Right ventricle myocardium superior (tissue), 1 donor: Measurements from ENCODE around the gene PLPPR1. TPM values are rescaled to one million over a fixed set of nuclear protein-coding genes. Genes with fewer than 3 reads are reported as not detected.

Experiments
- ATAC-seq: fragments of 200-7000 bp; cut with Tn5 transposase; one replicate; pipeline ENCODE4 v1.9.1; 2020; ENCODE audit warnings: mild to moderate bottlenecking; ENCODE audit not compliant: poor library complexity
- DNase-seq: peaks from one replicate; pipeline ENCODE4 v3.0.0-alpha.2; 2020
- intact Hi-C: fragments of 100-400 bp; cut with DNase I; formaldehyde crosslinking; loops from one replicate; pipeline ENCODE4 v1.11.2; 2022
- total RNA-seq: library from RNA; stranded (reverse); fragmentation: NEBNext Ultra II Directional; extraction: Animal tissue kit (Norgen Biotek cat#: 25700); gene quantifications from one replicate; pipeline ENCODE4 v1.2.1, GENCODE V29; 2021
- donor health status: DM: no; HTN: yes; CAD: no; lungs with severe emphysema.

PLPPR1 gene
- total RNA-seq, 1 donor from 2014 or later, result not detected

DNA sequence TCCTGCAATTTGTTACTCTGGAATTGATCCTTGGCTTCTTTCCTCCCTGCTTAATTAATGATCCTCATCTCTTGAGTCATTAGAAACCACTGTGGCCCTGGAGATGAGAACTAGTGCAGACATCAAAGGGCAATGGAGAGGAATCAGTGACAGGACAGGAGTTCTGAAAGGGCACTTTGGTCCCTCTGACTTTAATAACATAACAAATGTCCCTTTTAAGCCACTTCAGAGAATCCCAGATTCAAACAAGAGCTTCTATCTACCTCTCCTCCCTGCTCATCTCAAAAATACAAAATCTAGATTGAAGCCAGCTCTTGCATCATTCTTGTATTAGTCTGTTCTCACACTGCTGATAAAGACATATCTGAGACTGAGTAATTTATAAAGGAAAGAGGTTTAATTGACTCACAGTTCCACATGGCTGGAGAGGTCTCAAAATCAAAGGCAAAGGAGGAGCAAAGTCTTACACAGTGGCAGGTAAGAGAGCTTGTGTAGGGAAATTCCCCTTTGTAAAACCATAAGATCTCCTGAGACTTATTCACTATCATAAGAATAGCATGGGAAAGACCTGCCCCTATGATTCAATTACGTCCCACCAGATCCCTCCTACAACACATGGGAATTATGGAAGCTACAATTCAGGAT lies 139.1 kb downstream of the PLPPR1 start:
- ATAC-seq (no peak), DNase-seq (no peak)
- intact Hi-C loops, result no loop called here

- no peak for ATAC-seq
- intact Hi-C loops, result no loop called here
- no peak for DNase-seq
Observed at GRCh38 chr9:101172616-101173015, 144.1 kb downstream of the PLPPR1 start.

DNA sequence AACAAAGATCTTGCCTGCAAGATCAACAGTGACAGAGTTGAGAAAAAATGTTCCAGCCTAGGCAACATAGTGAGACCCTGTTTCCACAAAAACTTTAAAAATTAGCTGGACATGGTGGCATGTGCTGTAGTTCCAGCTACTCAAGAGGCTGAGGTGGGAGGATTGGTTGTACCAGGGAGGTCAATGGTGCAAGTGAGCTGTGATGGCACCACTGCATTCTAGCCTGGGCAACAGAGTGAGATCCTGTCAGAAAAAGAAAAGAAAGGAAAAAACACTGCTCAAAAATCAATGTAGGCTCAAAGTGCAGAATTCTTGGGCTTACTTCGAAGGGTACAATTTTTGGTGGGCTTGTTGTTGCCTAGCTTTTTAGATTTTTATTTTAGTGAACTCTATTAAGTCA lies 145.4 kb downstream of the PLPPR1 start:
- ATAC-seq (no peak), DNase-seq (no peak)
- intact Hi-C loops, result no loop called here

- intact Hi-C loops, result no loop called here
- no peak for ATAC-seq
- no peak for DNase-seq
Observed at GRCh38 chr9:101176384-101176783, 147.9 kb downstream of the PLPPR1 start.

- intact Hi-C loops, result no loop called here
- ATAC-seq (no peak), DNase-seq (no peak)
Observed at GRCh38 chr9:101184813-101185278, 156.3 kb downstream of the PLPPR1 start.

GRCh38 chr9:101191723-101192122 lies 163.2 kb downstream of the PLPPR1 start:
- DNase-seq (no peak), ATAC-seq (no peak)
- intact Hi-C loops, result no loop called here

DNA sequence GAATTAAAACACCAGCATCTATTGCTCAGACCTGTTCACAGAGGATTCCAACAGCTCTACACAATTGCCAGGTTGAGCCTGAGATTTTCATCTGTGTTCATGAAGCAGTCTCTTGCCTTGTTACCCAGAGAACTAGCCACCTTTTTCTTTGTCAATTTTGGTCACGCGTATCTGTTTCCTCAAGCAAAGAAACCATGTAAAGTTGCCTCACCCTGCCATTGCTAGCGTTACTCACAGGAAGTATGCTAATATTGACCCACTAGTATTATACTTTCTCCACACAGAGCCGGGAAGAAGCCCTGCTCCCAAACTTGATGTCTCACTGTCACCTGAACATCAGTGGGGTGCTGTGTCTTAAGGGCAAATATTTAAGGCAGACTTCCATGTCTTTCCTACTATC lies 168.5 kb downstream of the PLPPR1 start:
- no peak for ATAC-seq

DNA sequence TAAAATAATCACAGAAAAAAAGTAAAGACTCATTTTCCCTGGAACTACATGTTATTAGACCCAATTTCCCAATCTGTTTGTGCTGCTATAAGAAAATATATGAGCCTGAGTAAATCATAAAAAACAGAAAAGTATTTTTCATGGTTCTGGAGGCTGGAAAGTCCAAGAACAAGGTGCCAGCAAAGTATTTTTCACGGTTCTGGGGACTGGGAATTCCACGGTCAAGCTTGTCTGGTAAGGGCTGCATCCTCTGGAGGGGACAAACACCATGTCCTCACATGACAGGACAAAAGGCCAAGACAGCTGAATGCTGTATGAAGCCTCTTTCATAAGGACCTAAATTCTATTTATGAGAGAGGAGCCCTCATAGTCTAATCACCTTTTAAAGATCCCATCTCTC lies 172.3 kb downstream of the PLPPR1 start:
- DNase-seq (no peak), ATAC-seq (no peak)
- intact Hi-C loops, result no loop called here

More for the DNA sequence above, 168.5 kb downstream of the PLPPR1 start:
- DNase-seq, result no peak
- intact Hi-C loops, result no loop called here

DNA sequence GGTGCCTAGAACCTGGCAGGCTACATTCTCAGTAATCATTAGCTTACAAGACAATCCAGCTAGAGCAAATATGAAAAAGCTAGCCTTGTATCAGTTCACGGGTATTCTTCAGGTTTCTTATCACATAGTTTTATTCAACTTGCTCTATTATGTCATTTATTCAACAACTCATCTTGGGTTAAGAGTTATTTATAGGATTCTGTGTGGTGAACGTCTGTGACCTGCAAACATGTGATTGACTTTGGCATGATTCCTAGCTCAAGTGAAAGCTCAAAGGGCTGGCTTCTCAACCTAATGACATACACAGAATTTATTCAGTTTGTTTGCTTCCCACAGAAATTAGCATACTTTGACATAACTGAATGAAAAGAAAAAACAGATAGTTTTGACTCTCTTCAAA lies 173.1 kb downstream of the PLPPR1 start:
- intact Hi-C loops, result no loop called here
- DNase-seq (no peak), ATAC-seq (peak; percentile 84)

DNA sequence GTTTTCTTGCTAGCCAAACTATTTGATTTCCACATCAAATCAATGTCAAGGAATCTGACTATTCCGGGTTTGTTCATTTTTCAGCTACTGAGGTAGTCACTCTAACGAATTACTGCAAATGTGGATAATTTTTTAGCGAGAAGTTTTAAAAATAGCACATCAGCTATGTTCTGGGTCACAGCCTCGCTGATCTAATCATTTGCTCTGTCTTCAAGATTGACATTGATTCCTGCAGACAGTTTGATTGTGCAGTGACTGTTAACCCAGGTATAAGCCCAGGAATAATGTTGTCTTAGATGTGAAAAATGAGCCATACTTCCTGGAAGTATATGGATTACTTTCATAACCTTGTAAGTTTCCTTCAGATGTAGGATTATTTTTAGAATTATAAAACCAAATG lies 181.1 kb downstream of the PLPPR1 start:
- ATAC-seq, result no peak
- intact Hi-C loops, result no loop called here
- no peak for DNase-seq

GRCh38 chr9:101212661-101213060 lies 184.1 kb downstream of the PLPPR1 start:
- intact Hi-C loops, result no loop called here
- no peak for DNase-seq
- ATAC-seq, result no peak

- ATAC-seq, result no peak
- intact Hi-C loops, result no loop called here
- no peak for DNase-seq
Observed at GRCh38 chr9:101219030-101219429, 190.5 kb downstream of the PLPPR1 start.

DNA sequence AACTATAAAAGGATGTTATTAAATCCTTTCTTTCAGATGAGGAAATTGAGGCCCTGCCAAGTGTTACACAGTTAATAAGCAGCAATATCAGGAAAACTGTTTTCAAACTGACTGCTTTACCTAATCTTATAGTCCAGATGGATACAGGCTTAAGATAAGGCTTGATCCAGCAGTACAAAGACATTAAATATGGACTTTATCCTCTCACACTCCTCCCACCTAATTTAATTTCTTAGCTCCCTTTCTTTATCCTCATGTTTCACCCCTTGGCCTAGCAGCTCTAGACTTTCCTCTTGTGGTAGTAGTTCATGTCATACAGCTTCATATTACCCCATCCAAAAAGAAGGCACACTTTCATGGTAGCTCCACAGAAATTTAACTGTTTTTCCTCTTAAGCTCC lies 191.8 kb downstream of the PLPPR1 start:
- intact Hi-C loops, result no loop called here
- no peak for DNase-seq
- no peak for ATAC-seq

DNA sequence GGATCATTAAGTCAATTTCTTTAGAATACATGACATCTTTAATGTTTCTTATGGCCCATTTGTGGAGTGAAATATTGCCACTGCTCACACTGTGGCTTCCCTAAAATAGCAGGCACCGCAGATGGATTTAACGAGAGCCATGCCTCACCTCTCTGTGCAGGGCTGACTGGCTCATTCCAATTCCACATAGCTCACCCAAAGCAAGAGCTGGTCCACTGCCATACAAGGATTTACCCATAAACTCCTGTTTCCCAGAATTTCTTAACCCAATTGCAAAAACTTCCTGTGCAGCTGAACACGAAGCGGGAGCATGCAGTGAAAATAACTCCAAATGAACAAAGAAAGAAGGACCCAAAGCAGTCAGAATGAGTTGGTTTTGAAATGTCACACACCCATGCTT lies 196.7 kb downstream of the PLPPR1 start:
- ATAC-seq, result no peak
- DNase-seq, result no peak
- intact Hi-C loops, result no loop called here

- no peak for ATAC-seq
- no peak for DNase-seq
- intact Hi-C loops, result no loop called here
Observed at GRCh38 chr9:101226161-101226560, 197.6 kb downstream of the PLPPR1 start.

DNA sequence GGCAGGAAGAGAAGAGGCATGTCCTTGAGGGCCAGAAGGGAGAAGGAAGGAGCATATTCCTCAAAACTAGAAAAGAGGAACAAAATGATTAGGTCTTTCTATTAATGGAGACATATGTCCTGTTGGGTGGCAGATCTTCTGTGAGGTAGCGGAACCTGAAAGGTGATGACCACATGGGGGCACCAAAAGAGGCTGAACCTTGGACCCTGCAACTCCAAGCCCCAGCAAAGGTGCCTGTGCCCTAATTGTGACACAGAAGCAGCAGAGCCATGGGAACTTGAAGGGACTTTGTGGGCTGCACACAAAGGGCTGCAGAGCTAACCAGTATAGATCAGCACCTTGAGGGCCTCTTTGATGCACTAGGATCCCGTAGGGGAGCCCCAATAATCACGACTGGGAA lies 198.3 kb downstream of the PLPPR1 start:
- intact Hi-C loops, result no loop called here
- ATAC-seq (no peak), DNase-seq (no peak)

GRCh38 chr9:101229606-101230005 lies 201.1 kb downstream of the PLPPR1 start:
- DNase-seq (no peak), ATAC-seq (no peak)
- intact Hi-C loops, result no loop called here

DNA sequence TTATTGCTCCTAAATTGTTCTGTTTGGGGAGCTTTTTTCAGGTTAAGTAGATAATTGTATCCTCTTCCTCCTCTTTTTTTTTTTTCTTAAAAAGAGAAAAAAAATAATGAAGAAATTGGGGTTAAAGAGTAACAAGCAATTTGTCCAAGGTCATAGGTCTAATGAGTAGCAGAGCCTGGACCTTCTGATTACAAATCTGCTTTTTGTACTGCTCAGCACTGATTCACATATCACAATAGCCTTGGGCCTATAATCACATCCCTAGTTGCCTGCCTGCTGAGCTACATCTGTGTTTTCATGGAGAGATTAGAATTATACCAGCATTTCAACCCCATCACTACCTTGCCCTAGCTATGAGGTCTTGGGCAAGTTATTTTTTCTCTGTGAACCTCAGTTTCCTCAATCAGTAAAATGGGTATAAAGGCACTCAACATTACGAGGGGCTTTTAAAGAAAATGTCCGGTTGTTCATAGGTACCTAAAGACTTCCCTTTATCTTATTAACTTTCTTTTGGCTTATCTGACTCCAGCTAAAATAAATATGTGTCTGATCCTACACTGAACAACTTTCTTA lies 204.0 kb downstream of the PLPPR1 start:
- intact Hi-C loops, result no loop called here
- no peak for ATAC-seq
- DNase-seq, result no peak

- DNase-seq, result no peak
- ATAC-seq, result peak; percentile 53
- intact Hi-C loops, result loop anchor here (5.0 kb wide), 1 partner anchor 118 kb away; no protein-coding TSS in a partner anchor
Observed at GRCh38 chr9:101235105-101235866, 206.8 kb downstream of the PLPPR1 start.

GRCh38 chr9:101242651-101243050 lies 214.1 kb downstream of the PLPPR1 start:
- intact Hi-C loops, result no loop called here
- DNase-seq, result no peak
- ATAC-seq, result no peak
